T-helper 2 cell treated with Interferon-gamma antibody and Interleukin-4, amounts not matched to agents 5 μg/mL and 100 μg/mL, for 36 hours (primary cell): ENCODE measurements around the gene SEZ6L2.

Experiments
- DNase-seq: peaks from one replicate; pipeline ENCODE4 v3.0.0; 2021; ENCODE audit warnings: low spot score
- H3K27ac Mint-ChIP-seq: one replicate; pipeline ENCODE4 v1.8.0; 2021; ENCODE audit warnings: mild to moderate bottlenecking, mixed read lengths
- H3K27me3 Mint-ChIP-seq: one replicate; pipeline ENCODE4 v1.8.0; 2021; ENCODE audit warnings: low read depth, mixed read lengths
- H3K36me3 Mint-ChIP-seq: one replicate; pipeline ENCODE4 v1.8.0; 2021; ENCODE audit warnings: low read depth, mixed read lengths
- H3K4me1 Mint-ChIP-seq: one replicate; pipeline ENCODE4 v1.8.0; 2021; ENCODE audit warnings: low read depth, mixed read lengths
- H3K4me3 Mint-ChIP-seq: one replicate; pipeline ENCODE4 v1.8.0; 2022; ENCODE audit warnings: mild to moderate bottlenecking, moderate library complexity, mixed read lengths
- H3K9me3 Mint-ChIP-seq: one replicate; pipeline ENCODE4 v1.8.0; 2021; ENCODE audit warnings: mixed read lengths

Gene SEZ6L2

DNA sequence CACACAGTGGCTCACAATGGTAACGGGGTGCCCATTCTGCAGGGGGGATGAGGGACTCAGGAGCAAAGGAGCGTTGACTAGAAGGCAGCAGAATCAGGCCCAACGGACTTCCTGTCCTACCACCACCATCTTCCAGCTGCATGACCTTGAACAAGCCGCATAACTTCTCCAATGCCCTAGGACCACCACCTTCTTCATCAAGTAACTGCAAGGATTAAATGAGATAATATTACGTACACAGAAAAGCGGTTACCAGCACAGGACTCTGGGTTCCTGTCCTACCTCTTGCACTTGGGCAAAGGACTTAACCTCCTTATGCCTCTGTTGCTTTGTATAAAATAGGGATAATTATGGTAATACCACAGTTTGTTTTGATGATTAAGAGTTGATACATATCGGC is 5.6 kb upstream of the SEZ6L2 start:
- DNase-seq = no peak
- Mint-ChIP-seq H3K4me3 (no peak overlapping the region), H3K36me3 (no peaks in the 10 kb centered on the region), H3K4me1 (peaks cover 9% of the 10 kb centered on the region), H3K9me3 (no peaks in the 10 kb centered on the region), H3K27me3 (peaks cover 4% of the 10 kb centered on the region), H3K27ac (no peak overlapping the region)

- H3K4me1 Mint-ChIP-seq = peaks cover 13% of the 10 kb centered on the region
- H3K27ac Mint-ChIP-seq = no peak overlapping the region
- H3K36me3 Mint-ChIP-seq = no peaks in the 10 kb centered on the region
- H3K27me3 Mint-ChIP-seq = peaks cover 15% of the 10 kb centered on the region
- DNase-seq = no peak
- no peaks in the 10 kb centered on the region for H3K9me3 Mint-ChIP-seq
- no peak overlapping the region for H3K4me3 Mint-ChIP-seq
Observed at GRCh38 chr16:29903590-29903989, 4.2 kb upstream of the SEZ6L2 start.

- no peaks in the 10 kb centered on the region for H3K9me3 Mint-ChIP-seq
- H3K27ac Mint-ChIP-seq = no peak overlapping the region
- peaks cover 29% of the 10 kb centered on the region for H3K27me3 Mint-ChIP-seq
- peaks cover 13% of the 10 kb centered on the region for H3K4me1 Mint-ChIP-seq
- no peak for DNase-seq
- no peaks in the 10 kb centered on the region for H3K36me3 Mint-ChIP-seq
- peak overlapping the region; percentile 30 for H3K4me3 Mint-ChIP-seq
Observed at GRCh38 chr16:29901607-29901945, 2.2 kb upstream of the SEZ6L2 start.

DNA sequence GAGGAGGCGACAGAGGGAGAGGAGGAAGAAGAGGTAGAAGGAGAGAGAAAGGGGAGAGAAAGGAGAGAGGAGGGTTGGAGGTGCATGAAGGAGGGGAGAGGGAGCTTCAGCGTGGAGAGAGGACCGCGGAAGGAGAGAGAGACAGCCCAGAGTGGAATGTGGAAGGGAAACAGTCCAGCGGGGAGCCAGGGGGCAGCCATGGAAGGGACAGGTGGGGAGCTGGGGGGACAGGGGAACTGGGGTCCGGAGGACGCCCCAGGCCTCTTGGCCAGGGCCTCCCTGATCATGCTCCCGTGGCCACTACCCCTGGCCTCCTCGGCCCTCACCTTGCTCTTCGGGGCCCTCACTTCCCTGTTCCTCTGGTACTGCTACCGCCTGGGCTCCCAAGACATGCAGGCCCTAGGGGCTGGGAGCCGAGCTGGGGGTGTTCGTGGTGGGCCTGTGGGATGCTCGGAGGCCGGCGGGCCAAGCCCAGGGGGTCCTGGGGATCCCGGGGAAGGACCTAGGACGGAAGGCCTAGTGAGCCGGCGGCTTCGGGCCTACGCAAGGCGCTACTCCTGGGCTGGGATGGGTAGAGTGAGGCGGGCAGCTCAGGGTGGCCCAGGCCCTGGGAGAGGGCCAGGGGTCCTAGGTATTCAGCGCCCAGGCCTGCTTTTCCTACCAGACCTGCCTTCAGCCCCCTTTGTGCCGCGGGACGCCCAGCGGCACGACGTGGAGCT is 1.7 kb upstream of the SEZ6L2 start:
- Mint-ChIP-seq H3K27me3 (peaks cover 32% of the 10 kb centered on the region), H3K36me3 (no peaks in the 10 kb centered on the region), H3K27ac (no peak overlapping the region), H3K9me3 (no peaks in the 10 kb centered on the region), H3K4me3 (peak overlapping the region; percentile 70), H3K4me1 (peaks cover 13% of the 10 kb centered on the region)
- DNase-seq = no peak

GRCh38 chr16:29900102-29900887 is 945 bp upstream of the SEZ6L2 start, which contains the start of gene ASPHD1:
ASPHD1 (plus strand) TSS chr16:29900488; CDS start chr16:29900972, 484 bp downstream.
- peak; percentile 72 for DNase-seq
- no peak within 1 kb of the TSS for H3K27ac Mint-ChIP-seq
- H3K27me3 Mint-ChIP-seq = peaks cover 32% of the 10 kb centered on the region
- peak within 1 kb of the TSS; percentile 70 for H3K4me3 Mint-ChIP-seq
- peaks cover 13% of the 10 kb centered on the region for H3K4me1 Mint-ChIP-seq
- no peaks in the 10 kb centered on the region for H3K36me3 Mint-ChIP-seq
- H3K9me3 Mint-ChIP-seq = no peaks in the 10 kb centered on the region

GRCh38 chr16:29898804-29899515 is 390 bp downstream of the SEZ6L2 start:
- Mint-ChIP-seq H3K27me3 (peaks cover 32% of the 10 kb centered on the region), H3K27ac (no peak overlapping the region), H3K4me1 (peaks cover 13% of the 10 kb centered on the region), H3K9me3 (no peaks in the 10 kb centered on the region), H3K4me3 (no peak overlapping the region), H3K36me3 (no peaks in the 10 kb centered on the region)
- no peak for DNase-seq

- H3K9me3 Mint-ChIP-seq = no peaks in the 10 kb centered on the region
- H3K36me3 Mint-ChIP-seq = no peaks in the 10 kb centered on the region
- H3K4me3 Mint-ChIP-seq = no peak overlapping the region
- H3K27me3 Mint-ChIP-seq = peaks cover 32% of the 10 kb centered on the region
- H3K27ac Mint-ChIP-seq = no peak overlapping the region
- DNase-seq = no peak
- peaks cover 9% of the 10 kb centered on the region for H3K4me1 Mint-ChIP-seq
Observed at GRCh38 chr16:29898135-29898803, 1.1 kb downstream of the SEZ6L2 start.

- no peaks in the 10 kb centered on the region for H3K36me3 Mint-ChIP-seq
- no peak overlapping the region for H3K4me3 Mint-ChIP-seq
- H3K27ac Mint-ChIP-seq = no peak overlapping the region
- no peaks in the 10 kb centered on the region for H3K9me3 Mint-ChIP-seq
- peaks cover 9% of the 10 kb centered on the region for H3K4me1 Mint-ChIP-seq
- peaks cover 32% of the 10 kb centered on the region for H3K27me3 Mint-ChIP-seq
- no peak for DNase-seq
Observed at GRCh38 chr16:29897333-29897732, 2.0 kb downstream of the SEZ6L2 start.

DNA sequence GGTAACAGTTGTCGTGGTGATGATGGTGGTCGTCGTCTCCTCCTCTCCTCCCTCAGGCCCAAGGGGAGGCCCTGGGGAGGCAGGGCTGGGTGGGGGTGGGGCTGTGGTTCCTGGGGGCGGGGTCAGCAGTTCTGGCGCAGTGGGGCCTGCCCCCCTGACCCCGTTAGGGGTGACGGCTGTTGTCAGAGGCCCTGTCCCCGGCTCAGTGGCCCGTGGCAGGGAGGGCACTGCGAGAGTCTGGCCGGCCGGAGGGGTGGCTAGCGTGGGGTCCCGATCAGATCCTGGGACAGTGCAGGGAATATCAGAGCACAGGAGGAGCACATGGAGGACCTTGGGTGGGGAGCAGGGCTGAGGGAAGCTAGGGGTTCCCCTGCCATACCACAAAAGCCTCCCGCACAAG is 2.5 kb downstream of the SEZ6L2 start:
- DNase-seq = no peak
- Mint-ChIP-seq H3K9me3 (no peaks in the 10 kb centered on the region), H3K27ac (no peak overlapping the region), H3K27me3 (peaks cover 32% of the 10 kb centered on the region), H3K4me1 (peaks cover 9% of the 10 kb centered on the region), H3K4me3 (no peak overlapping the region), H3K36me3 (no peaks in the 10 kb centered on the region)

- Mint-ChIP-seq H3K9me3 (no peaks in the 10 kb centered on the region), H3K36me3 (no peaks in the 10 kb centered on the region), H3K27ac (no peak overlapping the region), H3K4me3 (no peak overlapping the region), H3K4me1 (no peaks in the 10 kb centered on the region), H3K27me3 (peaks cover 24% of the 10 kb centered on the region)
- DNase-seq = no peak
Observed at GRCh38 chr16:29894352-29894751, 5.0 kb downstream of the SEZ6L2 start.

- Mint-ChIP-seq H3K27ac (no peak overlapping the region), H3K27me3 (peaks cover 16% of the 10 kb centered on the region), H3K9me3 (no peaks in the 10 kb centered on the region), H3K4me3 (no peak overlapping the region), H3K36me3 (no peaks in the 10 kb centered on the region), H3K4me1 (no peaks in the 10 kb centered on the region)
- DNase-seq = no peak
Observed at GRCh38 chr16:29893553-29893952, 5.8 kb downstream of the SEZ6L2 start.

DNA sequence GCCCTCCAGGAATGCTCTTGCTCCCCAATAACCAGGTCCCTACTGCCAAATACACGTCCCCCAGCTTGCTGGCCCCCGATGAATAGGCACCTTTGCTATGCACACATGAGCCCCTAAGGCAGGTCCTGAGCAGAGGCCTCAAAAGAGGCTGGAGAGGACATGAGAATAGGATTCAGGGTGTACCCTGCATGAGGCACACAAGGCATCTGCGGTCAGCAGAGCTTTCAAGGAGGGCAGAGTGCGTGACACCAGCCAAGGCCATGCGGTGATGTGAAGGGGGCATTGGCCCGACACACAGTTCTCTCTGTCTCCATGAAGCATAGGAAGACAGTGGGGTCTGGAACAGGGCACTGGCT is 6.9 kb downstream of the SEZ6L2 start:
- H3K27ac Mint-ChIP-seq = no peak overlapping the region

GRCh38 chr16:29891525-29892457 is 7.6 kb downstream of the SEZ6L2 start:
- H3K4me3 Mint-ChIP-seq = no peak overlapping the region
- DNase-seq = no peak
- H3K36me3 Mint-ChIP-seq = no peaks in the 10 kb centered on the region
- no peaks in the 10 kb centered on the region for H3K4me1 Mint-ChIP-seq
- no peak overlapping the region for H3K27ac Mint-ChIP-seq
- no peaks in the 10 kb centered on the region for H3K9me3 Mint-ChIP-seq
- peaks cover 3% of the 10 kb centered on the region for H3K27me3 Mint-ChIP-seq

More for the DNA sequence above, 6.9 kb downstream of the SEZ6L2 start:
- no peak for DNase-seq
- Mint-ChIP-seq H3K27me3 (peaks cover 7% of the 10 kb centered on the region), H3K4me1 (no peaks in the 10 kb centered on the region), H3K36me3 (no peaks in the 10 kb centered on the region), H3K4me3 (no peak overlapping the region), H3K9me3 (no peaks in the 10 kb centered on the region)
